Measurements from ENCODE around the gene CCDC144A. TPM values are rescaled to one million over a fixed set of nuclear protein-coding genes. Genes with fewer than 3 reads are reported as not detected.
A peak's percentile ranks its signal among the peaks of the same experiment; 100 is the strongest.
"Not testable (repeated sequence)": the region's sequence is repeated elsewhere in the genome, so short reads cannot be mapped to it uniquely, and the experiment has no call there.

CCDC144A gene
- 1.6 TPM for polyA plus RNA-seq (2013, experiment 1 of 2; ENCODE audit: insufficient read length)
- polyA plus RNA-seq (2013, experiment 2 of 2; ENCODE audit: insufficient read length): 1.6 TPM

- DNase-seq: not testable (repeated sequence)
Observed at GRCh38 chr17:16689731-16690281, at the start of gene CCDC144A. TSS of gene CCDC144A (plus strand) at chr17:16690241. CDS start at chr17:16690401, 160 bp downstream.

- no peak for DNase-seq
Observed at GRCh38 chr17:16649585-16649984, 40.5 kb upstream of the CCDC144A start.

- no peak for DNase-seq
Observed at GRCh38 chr17:16652252-16652651, 37.8 kb upstream of the CCDC144A start.

- DNase-seq: no peak
Observed at GRCh38 chr17:16652847-16653366, 37.1 kb upstream of the CCDC144A start.

GRCh38 chr17:16653367-16654041, 36.5 kb upstream of the CCDC144A start, which contains the start of gene ZNF624:
TSS of gene ZNF624 (minus strand) at chr17:16653850.
- peak; percentile 92 for DNase-seq

GRCh38 chr17:16661217-16661616, 28.8 kb upstream of the CCDC144A start:
- no peak for DNase-seq

GRCh38 chr17:16662936-16663335, 27.1 kb upstream of the CCDC144A start:
- DNase-seq: peak; percentile 5

GRCh38 chr17:16666553-16666906, 23.5 kb upstream of the CCDC144A start:
- not testable (repeated sequence) for DNase-seq

- DNase-seq: peak; percentile 7
Observed at GRCh38 chr17:16666907-16667636, 23.0 kb upstream of the CCDC144A start.

- peak; percentile 3 for DNase-seq
Observed at GRCh38 chr17:16676676-16677268, 13.3 kb upstream of the CCDC144A start.

GRCh38 chr17:16683290-16684138, 6.5 kb upstream of the CCDC144A start:
- not testable (repeated sequence) for DNase-seq

GRCh38 chr17:16686019-16686418, 4.0 kb upstream of the CCDC144A start:
- not testable (repeated sequence) for DNase-seq

- not testable (repeated sequence) for DNase-seq
Observed at GRCh38 chr17:16687151-16687550, 2.9 kb upstream of the CCDC144A start.

- not testable (repeated sequence) for DNase-seq
Observed at GRCh38 chr17:16690447-16690846, 406 bp downstream of the CCDC144A start.

- DNase-seq: not testable (repeated sequence)
Observed at GRCh38 chr17:16697603-16698002, 7.6 kb downstream of the CCDC144A start.

- DNase-seq: peak; percentile 17
Observed at GRCh38 chr17:16745492-16746203, 55.6 kb downstream of the CCDC144A start.

- DNase-seq: not testable (repeated sequence)
Observed at GRCh38 chr17:16746571-16746970, 56.5 kb downstream of the CCDC144A start.

- not testable (repeated sequence) for DNase-seq
Observed at GRCh38 chr17:16750515-16750914, 60.5 kb downstream of the CCDC144A start.

GRCh38 chr17:16751224-16751923, 61.3 kb downstream of the CCDC144A start:
- not testable (repeated sequence) for DNase-seq

- not testable (repeated sequence) for DNase-seq
Observed at GRCh38 chr17:16751924-16752287, 61.9 kb downstream of the CCDC144A start.

Measured in fibroblast of skin of abdomen (primary cell).